A673 (cell line): Measurements from ENCODE around the gene COL5A1. TPM values are rescaled to one million over a fixed set of nuclear protein-coding genes. Genes with fewer than 3 reads are reported as not detected.

Source experiments
- BruUV-seq: library from RNA; stranded (reverse); fragments of 400-500 nt; replicated peaks from 2 replicates; lab custom pipeline; 2021; lab: Mats Ljungman, UMichigan
- CTCF ChIA-PET: fragments of 300-600 bp; sonication (Branson Sonifier 250); formaldehyde crosslinking; loops from one replicate; lab custom pipeline; 2022; ENCODE audit warnings: antibody characterized with exemption; lab: Charles Lee
- POLR2A ChIA-PET: fragments of 300-600 bp; sonication (Branson Sonifier 250); formaldehyde crosslinking; loops from one replicate; lab custom pipeline; 2022; ENCODE audit warnings: antibody characterized with exemption; ENCODE audit not compliant: low non-redundant PET; lab: Charles Lee
- DNase-seq: peaks from one replicate; pipeline ENCODE4 v3.0.0-alpha.2; 2015; ENCODE audit warnings: low spot score
- H3K27ac ChIP-seq: fragments of 200-600 bp; sonication (generic); 2 replicates; pipeline ENCODE4 v1.5.1; 2016; ENCODE audit warnings: mixed run types, low read depth, mild to moderate bottlenecking, mixed read lengths, antibody characterized with exemption, low read length; ENCODE audit not compliant: poor library complexity, severe bottlenecking
- H3K27me3 ChIP-seq: fragments of 200-600 bp; sonication (generic); replicated peaks from 2 replicates; pipeline ENCODE4 v1.6.1; 2017; ENCODE audit warnings: mixed run types, low read depth, mild to moderate bottlenecking, mixed read lengths, antibody characterized with exemption, low read length; ENCODE audit not compliant: insufficient read depth, poor library complexity
- H3K36me3 ChIP-seq: fragments of 200-600 bp; sonication (generic); 2 replicates; pipeline ENCODE4 v1.6.1; 2016; ENCODE audit warnings: mixed run types, mild to moderate bottlenecking, mixed read lengths, antibody characterized with exemption, low read length; ENCODE audit not compliant: insufficient read depth, poor library complexity, severe bottlenecking
- H3K4me1 ChIP-seq: fragments of 200-600 bp; sonication (generic); 2 replicates; pipeline ENCODE4 v1.6.1; 2017; ENCODE audit warnings: mixed run types, mild to moderate bottlenecking, mixed read lengths, antibody characterized with exemption, low read length; ENCODE audit not compliant: insufficient read depth, poor library complexity, severe bottlenecking
- H3K4me3 ChIP-seq: fragments of 200-600 bp; sonication (generic); 2 replicates; pipeline ENCODE4 v1.5.1; 2016; ENCODE audit warnings: low read depth, mixed run types, mild to moderate bottlenecking, mixed read lengths, low read length; ENCODE audit not compliant: poor library complexity, severe bottlenecking
- H3K9me3 ChIP-seq: fragments of 200-600 bp; sonication (generic); 2 replicates; pipeline ENCODE4 v1.6.1; 2016; ENCODE audit warnings: mixed run types, low read depth, mild to moderate bottlenecking, mixed read lengths, antibody characterized with exemption, low read length; ENCODE audit not compliant: poor library complexity, severe bottlenecking
- CTCF ChIP-seq: fragments of 300-800, 200-600 bp; sonication (generic); conservative IDR thresholded peaks from 2 replicates; pipeline ENCODE4 v1.5.1; 2017; ENCODE audit warnings: low read depth, mild to moderate bottlenecking, antibody characterized with exemption, low read length, moderate library complexity, mixed read lengths
- EZH2 ChIP-seq: fragments of 200-600 bp; sonication (generic); IDR thresholded peaks from 2 replicates; pipeline ENCODE4 v1.6.1; 2017; ENCODE audit warnings: borderline replicate concordance, low read depth, mild to moderate bottlenecking, mixed read lengths, antibody characterized with exemption, low read length; ENCODE audit not compliant: poor library complexity, severe bottlenecking
- intact Hi-C: fragments of 100-400 bp; cut with micrococcal nuclease; formaldehyde crosslinking; loops from one replicate; pipeline ENCODE4 v1.10.0; 2022; ENCODE audit not compliant: unreplicated experiment
- total RNA-seq: library from RNA; stranded (reverse); gene quantifications from 2 replicates; pipeline ENCODE4 v1.2.3, GENCODE V29; 2021

Gene COL5A1
- total RNA-seq, 1 experiment from 2014 or later = 33.6 TPM

GRCh38 chr9:134811673-134812342 is 170.2 kb downstream of the COL5A1 start:
- no peak overlapping the region for H3K27ac ChIP-seq
- no peaks in the 10 kb centered on the region for H3K27me3 ChIP-seq
- 0 out of 2 replicates have a peak, but pooled peaks have one; percentile 14 for TF ChIP-seq CTCF
- TF ChIP-seq EZH2 = no peak
- no peaks in the 10 kb centered on the region for H3K36me3 ChIP-seq
- CTCF ChIA-PET = interaction anchor here (0.7 kb wide), 1 partner anchor 358 kb away, joined by 3 read pairs; no protein-coding TSS in a partner anchor
- peaks cover 11% of the 10 kb centered on the region for H3K4me1 ChIP-seq
- POLR2A ChIA-PET = no interaction called here
- intact Hi-C loops = no loop called here
- BruUV-seq = no TSS peak
- peak; percentile 52 for DNase-seq
- no peaks in the 10 kb centered on the region for H3K9me3 ChIP-seq
- H3K4me3 ChIP-seq = no peak overlapping the region

GRCh38 chr9:134812343-134812673 is 170.7 kb downstream of the COL5A1 start:
- ChIA-PET POLR2A (no interaction called here), CTCF (interaction anchor here (0.7 kb wide), 1 partner anchor 359 kb away, joined by 3 read pairs; no protein-coding TSS in a partner anchor)
- intact Hi-C loops = no loop called here
- Histone ChIP-seq H3K36me3 (no peaks in the 10 kb centered on the region), H3K9me3 (no peaks in the 10 kb centered on the region), H3K27me3 (no peaks in the 10 kb centered on the region), H3K4me3 (no peak overlapping the region), H3K4me1 (peaks cover 11% of the 10 kb centered on the region), H3K27ac (no peak overlapping the region)
- no TSS peak for BruUV-seq
- TF ChIP-seq EZH2 (no peak), CTCF (no peak)
- no peak for DNase-seq

- TF ChIP-seq CTCF = no peak
- TF ChIP-seq EZH2 = no peak
- Histone ChIP-seq H3K36me3 (no peaks in the 10 kb centered on the region), H3K27me3 (no peaks in the 10 kb centered on the region), H3K9me3 (no peaks in the 10 kb centered on the region), H3K27ac (no peak overlapping the region), H3K4me3 (no peak overlapping the region), H3K4me1 (peaks cover 11% of the 10 kb centered on the region)
- BruUV-seq = no TSS peak
- POLR2A ChIA-PET = no interaction called here
- DNase-seq = no peak
- intact Hi-C loops = no loop called here
- CTCF ChIA-PET = no interaction called here
These were observed 172.2 kb downstream of the COL5A1 start for GRCh38 chr9:134813841-134814240.
